ENCODE measurements around the gene GPLD1. TPM values are rescaled to one million over a fixed set of nuclear protein-coding genes. Genes with fewer than 3 reads are reported as not detected.
A peak's percentile ranks its signal among the peaks of the same experiment; 100 is the strongest.

Gene GPLD1
- total and polyA plus RNA-seq, 10 donors: 0.15 to 4.3 (median 1.8) TPM

GRCh38 chr6:24444588-24444987 lies 44.8 kb downstream of the GPLD1 start:
- no peak overlapping the region for H3K4me3 ChIP-seq
- no peaks in the 10 kb centered on the region for H3K9me3 ChIP-seq
- DNase-seq: no peak
- no peaks in the 10 kb centered on the region for H3K36me3 ChIP-seq
- H3K4me1 ChIP-seq: no peaks in the 10 kb centered on the region
- no peak for TF ChIP-seq POLR2A (IDR thresholded peaks at IDR 0.05)
- no peak for TF ChIP-seq POLR2AphosphoS5 (IDR thresholded peaks at IDR 0.05)
- TF ChIP-seq CTCF (IDR thresholded peaks at IDR 0.05 in 8 of 11, conservative IDR thresholded peaks at IDR 0.05 in 3 of 11): no peak
- H3K27ac ChIP-seq: peak overlapping the region in 1 of 8 donors; percentile 67
- H3K27me3 ChIP-seq (replicated peaks in 1 of 7): no peaks in the 10 kb centered on the region
- WGBS, 5 donors: 71 to 96% (median 88%) methylated on average over 4 of the region's 4 CpGs
- intact Hi-C loops (cut with DNase I; ENCODE audit: low total_unique reads): no loop called here

GRCh38 chr6:24441599-24441904 lies 47.8 kb downstream of the GPLD1 start:
- TF ChIP-seq CTCF (IDR thresholded peaks at IDR 0.05 in 8 of 11, conservative IDR thresholded peaks at IDR 0.05 in 3 of 11) (no peak), POLR2AphosphoS5 (IDR thresholded peaks at IDR 0.05) (no peak), POLR2A (IDR thresholded peaks at IDR 0.05) (no peak)
- no peak for DNase-seq
- Histone ChIP-seq H3K4me1 (no peaks in the 10 kb centered on the region), H3K27ac (no peak overlapping the region), H3K36me3 (peaks cover 0 to 5% (median 0%) of the 10 kb centered on the region in 6 donors), H3K27me3 (replicated peaks in 1 of 7) (no peaks in the 10 kb centered on the region), H3K9me3 (no peaks in the 10 kb centered on the region), H3K4me3 (no peak overlapping the region)
- intact Hi-C loops (cut with DNase I; ENCODE audit: low total_unique reads): no loop called here
- 79 to 94% (median 89%) methylated on average over 3 of the region's 3 CpGs for WGBS, 5 donors

GRCh38 chr6:24440897-24441598 lies 48.3 kb downstream of the GPLD1 start:
- intact Hi-C loops (cut with DNase I; ENCODE audit: low total_unique reads): no loop called here
- WGBS, 5 donors: 81 to 95% (median 88%) methylated on average over 16 of the region's 16 CpGs
- Histone ChIP-seq H3K36me3 (peaks cover 0 to 5% (median 0%) of the 10 kb centered on the region in 6 donors), H3K9me3 (no peaks in the 10 kb centered on the region), H3K27ac (no peak overlapping the region), H3K4me3 (no peak overlapping the region), H3K27me3 (replicated peaks in 1 of 7) (no peaks in the 10 kb centered on the region), H3K4me1 (no peaks in the 10 kb centered on the region)
- no peak for TF ChIP-seq CTCF (IDR thresholded peaks at IDR 0.05 in 8 of 11, conservative IDR thresholded peaks at IDR 0.05 in 3 of 11)
- TF ChIP-seq POLR2AphosphoS5 (IDR thresholded peaks at IDR 0.05): no peak
- TF ChIP-seq POLR2A (IDR thresholded peaks at IDR 0.05): no peak
- no peak for DNase-seq

- no peaks in the 10 kb centered on the region for H3K9me3 ChIP-seq
- H3K4me3 ChIP-seq: no peak overlapping the region
- intact Hi-C loops (cut with DNase I; ENCODE audit: low total_unique reads): no loop called here
- 83 to 91% (median 87%) methylated on average over 3 of the region's 3 CpGs for WGBS, 5 donors
- no peaks in the 10 kb centered on the region for H3K27me3 ChIP-seq (replicated peaks in 1 of 7)
- no peaks in the 10 kb centered on the region for H3K4me1 ChIP-seq
- no peak for DNase-seq
- H3K36me3 ChIP-seq: peaks cover 0 to 5% (median 0%) of the 10 kb centered on the region in 6 donors
- H3K27ac ChIP-seq: no peak overlapping the region
- TF ChIP-seq CTCF (IDR thresholded peaks at IDR 0.05 in 8 of 11, conservative IDR thresholded peaks at IDR 0.05 in 3 of 11): no peak
- TF ChIP-seq POLR2AphosphoS5 (IDR thresholded peaks at IDR 0.05): no peak
- TF ChIP-seq POLR2A (IDR thresholded peaks at IDR 0.05): no peak
Measured at GRCh38 chr6:24439858-24440539, 49.4 kb downstream of the GPLD1 start.
